ENCODE results near the gene SRGAP3.

SRGAP3 gene

DNA sequence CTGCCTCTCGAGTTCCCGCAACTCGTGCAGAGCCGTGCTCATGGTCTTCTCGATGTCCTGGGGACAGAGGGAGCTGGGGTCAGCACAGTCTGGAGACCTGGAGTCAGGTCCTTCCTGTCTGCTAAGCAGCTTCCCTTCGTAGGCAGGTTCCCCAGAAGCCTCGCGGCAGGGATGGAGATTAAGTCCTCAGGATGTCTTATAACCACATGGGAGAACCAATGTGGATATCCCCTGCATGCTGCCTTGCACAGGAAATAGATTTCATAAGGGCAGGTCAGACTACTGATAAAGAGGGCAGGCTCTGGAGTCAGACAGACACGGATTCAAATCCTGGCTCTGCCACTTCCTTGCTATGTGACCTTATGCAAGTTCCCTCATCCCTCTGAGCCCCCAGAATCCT lies 263.6 kb downstream of the SRGAP3 start:
- TF ChIP-seq, protein P1, sequence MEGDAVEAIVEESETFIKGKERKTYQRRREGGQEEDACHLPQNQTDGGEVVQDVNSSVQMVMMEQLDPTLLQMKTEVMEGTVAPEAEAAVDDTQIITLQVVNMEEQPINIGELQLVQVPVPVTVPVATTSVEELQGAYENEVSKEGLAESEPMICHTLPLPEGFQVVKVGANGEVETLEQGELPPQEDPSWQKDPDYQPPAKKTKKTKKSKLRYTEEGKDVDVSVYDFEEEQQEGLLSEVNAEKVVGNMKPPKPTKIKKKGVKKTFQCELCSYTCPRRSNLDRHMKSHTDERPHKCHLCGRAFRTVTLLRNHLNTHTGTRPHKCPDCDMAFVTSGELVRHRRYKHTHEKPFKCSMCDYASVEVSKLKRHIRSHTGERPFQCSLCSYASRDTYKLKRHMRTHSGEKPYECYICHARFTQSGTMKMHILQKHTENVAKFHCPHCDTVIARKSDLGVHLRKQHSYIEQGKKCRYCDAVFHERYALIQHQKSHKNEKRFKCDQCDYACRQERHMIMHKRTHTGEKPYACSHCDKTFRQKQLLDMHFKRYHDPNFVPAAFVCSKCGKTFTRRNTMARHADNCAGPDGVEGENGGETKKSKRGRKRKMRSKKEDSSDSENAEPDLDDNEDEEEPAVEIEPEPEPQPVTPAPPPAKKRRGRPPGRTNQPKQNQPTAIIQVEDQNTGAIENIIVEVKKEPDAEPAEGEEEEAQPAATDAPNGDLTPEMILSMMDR (IDR thresholded peaks at IDR 0.05; ENCODE audit: borderline replicate concordance, control extremely low read depth, extremely low read depth, insufficient read depth, missing control alignments): no peak
- in situ Hi-C loops (cut with MboI; ENCODE audit: low sequenced_read_pairs, unreplicated experiment): no loop called here
- DNase-seq (ENCODE audit: low spot score): no peak

DNA sequence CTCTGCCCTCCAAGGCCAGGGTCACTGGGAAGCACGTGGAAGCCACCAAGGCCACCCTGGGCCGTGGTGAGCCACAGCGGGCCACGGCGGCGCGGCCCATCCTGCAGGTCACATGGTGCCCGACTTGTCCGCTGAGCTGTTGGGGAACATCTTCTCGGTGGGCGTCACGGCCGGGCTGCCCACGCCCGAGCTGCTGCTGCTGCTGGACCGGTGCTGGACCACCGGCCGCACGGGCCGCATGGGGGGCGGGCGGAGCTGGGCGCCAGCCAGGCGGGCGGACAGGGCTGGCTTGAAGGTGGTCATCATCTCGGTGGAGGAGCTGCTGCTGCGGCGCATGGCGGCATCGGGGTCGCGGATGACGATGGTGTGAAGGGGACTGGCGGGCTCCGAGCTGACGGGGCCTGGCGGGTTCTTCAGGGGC lies 264.0 kb downstream of the SRGAP3 start:
- in situ Hi-C loops (cut with MboI; ENCODE audit: low sequenced_read_pairs, unreplicated experiment): no loop called here
- DNase-seq (ENCODE audit: low spot score): no peak
- TF ChIP-seq, protein P1 (IDR thresholded peaks at IDR 0.05; ENCODE audit: borderline replicate concordance, control extremely low read depth, extremely low read depth, insufficient read depth, missing control alignments): no peak

DNA sequence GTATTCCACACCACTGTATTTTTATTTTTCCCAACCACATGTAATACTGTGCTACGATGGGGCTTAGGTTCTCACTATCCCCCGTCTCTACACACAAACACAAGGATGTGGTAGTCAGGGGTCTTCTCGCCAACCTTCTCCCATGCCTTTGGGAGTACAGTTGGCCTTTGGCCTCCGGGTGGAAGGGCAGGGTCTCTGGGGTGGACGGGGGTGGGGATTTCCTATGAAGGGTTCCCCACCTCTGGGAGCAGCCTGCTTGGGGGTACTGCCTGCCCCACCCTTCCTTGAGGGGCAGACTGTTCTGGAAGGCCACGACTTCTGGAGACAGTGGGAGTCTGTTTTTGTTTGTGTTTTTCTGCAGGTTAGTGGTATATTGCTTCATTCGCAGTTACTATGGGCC lies 264.9 kb downstream of the SRGAP3 start:
- no peak for DNase-seq (ENCODE audit: low spot score)
- in situ Hi-C loops (cut with MboI; ENCODE audit: low sequenced_read_pairs, unreplicated experiment): loop anchor here (5.0 kb wide), 1 partner anchor 83 kb away; no protein-coding TSS in a partner anchor
- TF ChIP-seq, protein P1 (IDR thresholded peaks at IDR 0.05; ENCODE audit: borderline replicate concordance, control extremely low read depth, extremely low read depth, insufficient read depth, missing control alignments): no peak

DNA sequence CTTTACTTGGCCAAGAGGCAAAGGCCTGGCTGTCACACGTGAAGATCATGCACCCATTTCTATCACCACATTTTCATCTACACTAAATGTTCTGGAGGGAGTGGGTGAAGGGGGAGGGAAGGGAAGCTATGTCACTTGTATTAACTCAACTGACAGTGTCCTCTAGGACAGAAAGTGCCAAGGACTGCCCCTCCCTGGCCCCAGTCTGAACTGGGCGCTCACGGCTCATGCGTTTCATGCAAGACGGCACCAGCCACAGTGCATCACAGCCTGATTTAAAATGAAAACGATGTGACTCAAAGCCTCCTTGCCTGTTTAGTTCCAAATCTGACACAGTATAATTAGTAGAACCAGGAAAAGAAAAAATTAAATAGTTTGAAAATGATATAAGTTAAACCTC lies 265.4 kb downstream of the SRGAP3 start:
- DNase-seq (ENCODE audit: low spot score): no peak
- TF ChIP-seq, protein P1 (IDR thresholded peaks at IDR 0.05; ENCODE audit: borderline replicate concordance, control extremely low read depth, extremely low read depth, insufficient read depth, missing control alignments): no peak
- in situ Hi-C loops (cut with MboI; ENCODE audit: low sequenced_read_pairs, unreplicated experiment): loop anchor here (5.0 kb wide), 1 partner anchor 83 kb away; no protein-coding TSS in a partner anchor

DNA sequence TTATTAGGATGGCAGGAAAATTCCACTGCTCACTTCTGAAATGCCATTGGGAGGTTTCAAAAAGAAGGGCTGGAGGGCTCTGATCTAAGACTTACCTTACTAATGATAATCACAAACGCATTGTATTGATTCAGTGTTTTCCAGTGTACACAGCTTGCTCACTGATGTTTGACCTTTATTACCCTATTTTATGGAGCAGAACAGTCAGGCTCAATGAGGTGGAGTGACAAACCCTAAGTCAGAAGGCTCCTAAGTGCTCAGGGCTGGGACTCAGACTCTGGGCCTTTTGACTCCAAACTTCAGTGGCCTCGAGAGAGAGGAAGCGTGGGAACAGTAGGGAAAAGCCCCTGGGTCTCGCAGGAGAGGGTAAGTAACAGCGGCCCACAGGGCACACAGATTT lies 265.9 kb downstream of the SRGAP3 start:
- DNase-seq (ENCODE audit: low spot score): no peak
- in situ Hi-C loops (cut with MboI; ENCODE audit: low sequenced_read_pairs, unreplicated experiment): loop anchor here (5.0 kb wide), 1 partner anchor 84 kb away; no protein-coding TSS in a partner anchor
- TF ChIP-seq, protein P1 (IDR thresholded peaks at IDR 0.05; ENCODE audit: borderline replicate concordance, control extremely low read depth, extremely low read depth, insufficient read depth, missing control alignments): no peak

DNA sequence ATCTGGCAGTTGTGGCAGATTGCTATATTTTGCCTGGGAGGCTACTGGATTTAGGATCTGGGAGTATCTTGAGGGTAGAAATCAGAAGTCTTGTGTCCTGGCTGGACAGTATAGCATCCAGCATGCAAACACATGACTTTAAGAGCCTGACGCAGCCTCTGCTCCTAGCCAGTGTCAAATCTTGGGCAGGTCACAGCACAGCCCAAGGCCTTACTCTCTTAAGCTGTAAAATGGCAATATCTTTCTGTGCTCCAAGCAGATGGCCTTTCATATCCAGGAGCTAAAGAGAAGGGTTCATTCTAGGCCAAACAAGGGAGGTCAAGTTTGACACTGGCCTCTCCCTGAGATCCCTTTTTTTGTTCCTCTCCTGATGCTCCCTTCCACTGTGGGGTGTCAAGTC lies 266.4 kb downstream of the SRGAP3 start:
- no peak for DNase-seq (ENCODE audit: low spot score)
- in situ Hi-C loops (cut with MboI; ENCODE audit: low sequenced_read_pairs, unreplicated experiment): loop anchor here (5.0 kb wide), 1 partner anchor 84 kb away; no protein-coding TSS in a partner anchor
- TF ChIP-seq, protein P1 (IDR thresholded peaks at IDR 0.05; ENCODE audit: borderline replicate concordance, control extremely low read depth, extremely low read depth, insufficient read depth, missing control alignments): no peak

Data from GM13976 (cell line).